Measurements from ENCODE around the gene CLDN7. TPM values are rescaled to one million over a fixed set of nuclear protein-coding genes. Genes with fewer than 3 reads are reported as not detected.

CLDN7 gene
- total RNA-seq, 1 donor, result 0.10 TPM

DNA sequence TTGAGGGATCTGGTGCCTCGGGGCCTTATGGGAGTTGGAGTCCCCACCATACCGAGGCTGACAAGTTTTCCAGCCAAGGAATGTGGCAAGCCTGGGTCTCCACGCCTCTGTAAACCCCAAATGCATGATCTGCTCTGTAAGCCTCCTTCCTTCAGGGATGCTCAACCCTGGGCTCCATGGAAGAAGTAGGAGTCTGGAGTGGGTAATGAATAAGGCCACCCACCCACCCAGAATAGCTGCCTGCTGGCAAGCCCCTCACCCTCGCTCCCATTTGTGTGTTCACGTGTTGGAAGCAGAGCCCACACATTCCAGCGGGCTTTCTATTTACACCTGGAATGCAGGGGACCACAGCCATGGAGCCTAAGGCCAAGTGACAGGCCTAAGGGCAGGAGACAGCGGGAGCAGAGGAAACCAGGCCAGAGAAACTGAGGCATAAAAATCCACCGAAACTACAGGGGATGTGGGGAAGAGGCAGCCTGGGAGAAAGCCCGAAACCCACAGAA, 47.1 kb downstream of the CLDN7 start:
- H3K9me3 ChIP-seq (ENCODE audit: low read depth, low read length), result no peaks in the 10 kb centered on the region
- H3K4me3 ChIP-seq (ENCODE audit: low read length), result no peak overlapping the region
- no peaks in the 10 kb centered on the region for H3K27me3 ChIP-seq (ENCODE audit: insufficient read depth, low read length)
- H3K4me1 ChIP-seq (ENCODE audit: insufficient read depth, low read length), result peaks cover 59% of the 10 kb centered on the region

- Histone ChIP-seq H3K4me1 (ENCODE audit: insufficient read depth, low read length) (peaks cover 55% of the 10 kb centered on the region), H3K4me3 (ENCODE audit: low read length) (peak overlapping the region; percentile 36), H3K9me3 (ENCODE audit: low read depth, low read length) (no peaks in the 10 kb centered on the region), H3K27me3 (ENCODE audit: insufficient read depth, low read length) (no peaks in the 10 kb centered on the region)
Measured at GRCh38 chr17:7214300-7215135, 47.8 kb downstream of the CLDN7 start.

DNA sequence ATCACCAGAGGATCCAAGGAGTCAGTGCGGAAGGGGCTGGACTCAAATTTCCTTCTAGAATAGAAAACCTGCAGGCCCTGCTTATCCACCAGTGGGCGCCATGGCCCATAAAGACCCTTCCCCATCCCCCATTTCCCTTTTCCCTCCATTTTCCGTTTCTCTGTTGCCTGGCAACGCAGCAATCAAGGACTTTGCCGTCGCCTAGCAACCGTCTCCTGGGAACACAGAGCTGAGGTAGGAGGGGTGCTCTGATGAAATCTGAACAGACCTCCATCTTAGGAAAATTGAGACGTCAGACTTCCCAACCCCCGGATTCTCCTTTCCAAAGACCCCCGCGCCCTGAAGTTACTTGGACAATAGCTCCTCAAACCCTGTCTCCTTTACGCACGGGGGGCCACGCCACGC, 48.4 kb downstream of the CLDN7 start:
- H3K27me3 ChIP-seq (ENCODE audit: insufficient read depth, low read length), result no peaks in the 10 kb centered on the region
- H3K9me3 ChIP-seq (ENCODE audit: low read depth, low read length), result no peaks in the 10 kb centered on the region
- peak overlapping the region; percentile 36 for H3K4me3 ChIP-seq (ENCODE audit: low read length)
- H3K4me1 ChIP-seq (ENCODE audit: insufficient read depth, low read length), result peaks cover 49% of the 10 kb centered on the region

DNA sequence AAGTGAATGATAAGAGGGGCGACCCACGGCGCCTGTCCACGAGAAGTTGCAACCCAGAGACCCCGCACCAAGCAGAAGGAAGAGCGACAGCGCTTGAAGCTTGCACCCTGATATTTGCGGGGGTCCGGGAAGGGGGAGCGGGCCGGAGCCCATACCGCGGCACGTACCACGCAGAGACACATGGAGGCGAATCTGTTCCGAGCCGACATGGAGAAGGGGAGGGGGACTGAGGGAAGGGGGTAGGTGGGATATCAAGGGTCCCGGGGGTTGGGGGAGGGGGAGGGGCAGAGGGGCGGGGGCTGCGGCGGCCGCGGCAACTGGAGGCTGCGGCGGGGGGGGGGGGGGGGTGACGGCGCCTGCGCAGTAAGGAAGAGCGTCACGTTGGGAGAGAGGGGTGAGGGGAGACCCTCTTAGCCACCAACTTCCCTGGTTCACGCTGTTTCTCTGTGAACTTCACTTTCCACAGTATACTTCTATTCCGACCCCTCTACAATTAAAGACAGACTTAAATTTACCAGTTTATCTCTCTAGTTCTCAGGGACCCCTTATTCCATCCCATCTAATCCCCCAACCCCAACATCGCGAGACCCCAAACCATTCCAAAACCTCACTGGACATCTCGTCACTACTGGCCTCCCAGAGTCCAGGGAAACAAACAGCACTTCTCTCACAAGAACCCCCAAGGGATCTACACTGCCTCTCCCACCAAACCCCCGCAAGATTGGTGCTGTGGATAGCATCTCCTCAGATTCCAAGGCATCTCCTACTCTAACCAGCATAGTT, 50.6 kb downstream of the CLDN7 start:
- Histone ChIP-seq H3K27me3 (ENCODE audit: insufficient read depth, low read length) (no peaks in the 10 kb centered on the region), H3K4me3 (ENCODE audit: low read length) (no peak overlapping the region), H3K4me1 (ENCODE audit: insufficient read depth, low read length) (peaks cover 32% of the 10 kb centered on the region), H3K9me3 (ENCODE audit: low read depth, low read length) (no peaks in the 10 kb centered on the region)

Other genes with a start within 250 kb of the CLDN7 start
- gene RNASEK, start 249.9 kb downstream of the CLDN7 start, total RNA-seq, result 76.8 TPM
- gene BCL6B, start 239.4 kb downstream of the CLDN7 start, total RNA-seq, result not detected
- 0.42 TPM for gene SLC16A13, start 226.5 kb downstream of the CLDN7 start, total RNA-seq
- gene SLC16A11, start 218.4 kb downstream of the CLDN7 start, total RNA-seq, result 0.63 TPM
- gene CLEC10A, start 182.2 kb downstream of the CLDN7 start, total RNA-seq, result 8.6 TPM
- gene ASGR2, start 147.7 kb downstream of the CLDN7 start, total RNA-seq, result 12.9 TPM
- gene ASGR1, start 83.1 kb downstream of the CLDN7 start, total RNA-seq, result 4.6 TPM
- 9.0 TPM for gene DLG4, start 42.6 kb downstream of the CLDN7 start, total RNA-seq
- 143 TPM for gene ACADVL, start 42.5 kb downstream of the CLDN7 start, total RNA-seq
- 23.1 TPM for gene DVL2, start 28.0 kb downstream of the CLDN7 start, total RNA-seq
- 6.5 TPM for gene PHF23, start 23.0 kb downstream of the CLDN7 start, total RNA-seq
- gene GABARAP, start 20.0 kb downstream of the CLDN7 start, total RNA-seq, result 396 TPM
- 38.8 TPM for gene CTDNEP1, start 10.7 kb downstream of the CLDN7 start, total RNA-seq
- gene ELP5, start 10.3 kb downstream of the CLDN7 start, total RNA-seq, result 14.4 TPM
- not detected for gene SLC2A4, start 19.2 kb upstream of the CLDN7 start, total RNA-seq
- gene YBX2, start 32.2 kb upstream of the CLDN7 start, total RNA-seq, result not detected
- 340 TPM for gene EIF5A, start 45.1 kb upstream of the CLDN7 start, total RNA-seq
- 65.9 TPM for gene GPS2, start 52.9 kb upstream of the CLDN7 start, total RNA-seq
- 4.8 TPM for gene NEURL4, start 66.9 kb upstream of the CLDN7 start, total RNA-seq
- gene ACAP1, start 74.1 kb upstream of the CLDN7 start, total RNA-seq, result 107 TPM
- gene KCTD11, start 89.7 kb upstream of the CLDN7 start, total RNA-seq, result 0.73 TPM
- not detected for gene TMEM95, start 92.7 kb upstream of the CLDN7 start, total RNA-seq
- 5.5 TPM for gene TNK1, start 118.6 kb upstream of the CLDN7 start, total RNA-seq
- 21.6 TPM for gene PLSCR3, start 132.0 kb upstream of the CLDN7 start, total RNA-seq
- gene TMEM256, start 141.6 kb upstream of the CLDN7 start, total RNA-seq, result 41.1 TPM
- gene NLGN2, start 145.4 kb upstream of the CLDN7 start, total RNA-seq, result 0.73 TPM
- gene SPEM1, start 157.8 kb upstream of the CLDN7 start, total RNA-seq, result not detected
- gene SPEM2, start 163.1 kb upstream of the CLDN7 start, total RNA-seq, result not detected
- under 0.01 TPM for gene SPEM3, start 166.4 kb upstream of the CLDN7 start, total RNA-seq
- 4.6 TPM for gene TMEM102, start 173.0 kb upstream of the CLDN7 start, total RNA-seq
- 0.21 TPM for gene FGF11, start 177.0 kb upstream of the CLDN7 start, total RNA-seq
- 3.3 TPM for gene CHRNB1, start 182.6 kb upstream of the CLDN7 start, total RNA-seq
- gene ZBTB4, start 217.2 kb upstream of the CLDN7 start, total RNA-seq, result 30.9 TPM
- gene SLC35G6, start 219.0 kb upstream of the CLDN7 start, total RNA-seq, result not detected
- gene POLR2A, start 221.9 kb upstream of the CLDN7 start, total RNA-seq, result 174 TPM

Data from mononuclear cell (primary cell).